Uterus (tissue), 2 donors: Measurements from ENCODE around the gene GLRA3.

ENCODE experiments used
- POLR2A ChIP-seq, 2 donors: fragments of 450-650 bp; IDR thresholded peaks; one replicate each; pipeline ENCODE4 v1.6.1; 2016; ENCODE audit warnings: antibody characterized with exemption in 2 of 2, mild to moderate bottlenecking in 1 of 2, moderate library complexity in 1 of 2
- TF ChIP-seq, protein P1 (sequence below), 4 experiments: fragments of 200-600 bp in 2 of 4; fragments of 450-650 bp in 2 of 4; sonication (generic) in 2 of 4; IDR thresholded peaks; one replicate each; pipeline ENCODE4 v1.5.1; 2016 to 2019; ENCODE audit warnings: antibody characterized with exemption in 4 of 4, mild to moderate bottlenecking in 2 of 4, moderate library complexity in 1 of 4

DNA sequence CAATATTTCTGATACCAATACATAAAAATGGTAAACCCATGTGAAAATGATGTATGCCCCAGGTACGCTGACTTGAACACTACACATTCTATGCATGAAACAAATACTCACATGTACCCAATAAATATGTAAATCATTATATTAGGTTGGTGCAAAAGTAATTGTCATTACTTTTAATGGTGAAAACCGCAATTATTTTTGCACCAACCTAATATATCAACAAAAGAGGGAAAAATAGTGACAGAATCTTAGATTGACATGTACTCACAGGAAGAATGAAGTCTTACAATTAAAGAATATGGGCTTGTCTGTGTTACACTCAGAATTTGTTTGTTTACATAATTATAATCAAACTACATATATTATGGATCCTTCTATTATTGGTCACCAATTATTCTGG lies 82.3 kb downstream of the GLRA3 start:
- TF ChIP-seq, protein P1, sequence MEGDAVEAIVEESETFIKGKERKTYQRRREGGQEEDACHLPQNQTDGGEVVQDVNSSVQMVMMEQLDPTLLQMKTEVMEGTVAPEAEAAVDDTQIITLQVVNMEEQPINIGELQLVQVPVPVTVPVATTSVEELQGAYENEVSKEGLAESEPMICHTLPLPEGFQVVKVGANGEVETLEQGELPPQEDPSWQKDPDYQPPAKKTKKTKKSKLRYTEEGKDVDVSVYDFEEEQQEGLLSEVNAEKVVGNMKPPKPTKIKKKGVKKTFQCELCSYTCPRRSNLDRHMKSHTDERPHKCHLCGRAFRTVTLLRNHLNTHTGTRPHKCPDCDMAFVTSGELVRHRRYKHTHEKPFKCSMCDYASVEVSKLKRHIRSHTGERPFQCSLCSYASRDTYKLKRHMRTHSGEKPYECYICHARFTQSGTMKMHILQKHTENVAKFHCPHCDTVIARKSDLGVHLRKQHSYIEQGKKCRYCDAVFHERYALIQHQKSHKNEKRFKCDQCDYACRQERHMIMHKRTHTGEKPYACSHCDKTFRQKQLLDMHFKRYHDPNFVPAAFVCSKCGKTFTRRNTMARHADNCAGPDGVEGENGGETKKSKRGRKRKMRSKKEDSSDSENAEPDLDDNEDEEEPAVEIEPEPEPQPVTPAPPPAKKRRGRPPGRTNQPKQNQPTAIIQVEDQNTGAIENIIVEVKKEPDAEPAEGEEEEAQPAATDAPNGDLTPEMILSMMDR (IDR thresholded peaks at IDR 0.05), result no peak
- TF ChIP-seq POLR2A (IDR thresholded peaks at IDR 0.05), result no peak
